Measurements from ENCODE around the gene TAS2R16.

- TF ChIP-seq ZNF274 (IDR thresholded peaks at IDR 0.05; ENCODE audit: low read depth, low read length) (no peak), YY1 (IDR thresholded peaks at IDR 0.05; ENCODE audit: insufficient read depth, insufficient read length) (no peak), SUZ12 (IDR thresholded peaks at IDR 0.05; ENCODE audit: extremely low read depth, insufficient read depth, insufficient read length) (no peak)
These were observed 23.4 kb downstream of the TAS2R16 start for GRCh38 chr7:122972056-122972455.

Measured in NT2/D1 (cell line).